Body of pancreas (tissue), 4 donors: ENCODE data around the gene RAD51B. TPM values are rescaled to one million over a fixed set of nuclear protein-coding genes. Genes with fewer than 3 reads are reported as not detected.
A peak's percentile ranks its signal among the peaks of the same experiment; 100 is the strongest.
"Not testable (repeated sequence)": the region's sequence is repeated elsewhere in the genome, so short reads cannot be mapped to it uniquely, and the experiment has no call there.

Source experiments
- ATAC-seq: fragments of 150-250 bp; one replicate; pipeline ENCODE4 v1.9.1; 2016
- DNase-seq, 4 donors: peaks; one replicate each; pipeline ENCODE4 v3.0.0-alpha.2; 2019
- H3K27ac ChIP-seq, 4 donors: fragments of 200-600 bp; sonication (generic); 1 replicate in 3 of 4; 2 replicates in 1 of 4; pipeline versions ENCODE4 v1.5.1 to v1.6.1; 2016 to 2019; ENCODE audit warnings: mild to moderate bottlenecking in 1 of 4, mixed read lengths in 1 of 4, moderate library complexity in 1 of 4
- H3K27me3 ChIP-seq, 2 donors: fragments of 200-600 bp; sonication (generic); one replicate each; pipeline ENCODE4 v1.6.0; 2016; ENCODE audit warnings: mild to moderate bottlenecking in 1 of 2
- H3K36me3 ChIP-seq, 2 donors: fragments of 200-600 bp; sonication (generic); replicated peaks in 1 of 2; 2 replicates each; pipeline ENCODE4 v1.5.1; 2016; ENCODE audit warnings: low read depth in 2 of 2; ENCODE audit not compliant: insufficient read depth in 1 of 2
- H3K4me1 ChIP-seq: fragments of 200-600 bp; sonication (generic); one replicate; pipeline ENCODE4 v1.6.0; 2016
- H3K4me3 ChIP-seq, 2 donors: fragments of 200-600 bp; sonication (generic); 1 replicate in 1 of 2; 2 replicates in 1 of 2; pipeline ENCODE4 v1.5.1; 2016 to 2019
- H3K9me3 ChIP-seq, 3 donors: fragments of 200-600 bp; sonication (generic); 1 replicate in 2 of 3; 2 replicates in 1 of 3; pipeline ENCODE4 v1.5.1; 2016
- CTCF ChIP-seq, 7 experiments: fragments of 450-650 bp in 4 of 7; fragments of 200-600 bp in 3 of 7; sonication (generic) in 3 of 7; IDR thresholded peaks; one replicate each; pipeline ENCODE4 v1.5.1; 2016 to 2019; ENCODE audit warnings: antibody characterized with exemption in 7 of 7
- POLR2A ChIP-seq, 3 donors: fragments of 450-650 bp; IDR thresholded peaks; one replicate each; pipeline ENCODE4 v1.6.1; 2016; ENCODE audit warnings: antibody characterized with exemption in 3 of 3, mild to moderate bottlenecking in 2 of 3
- WGBS, 2 donors: methylation state at CpG; one replicate each; pipeline ENCODE4 v1.1.5; 2017; 5-methylcytosine and 5-hydroxymethylcytosine counted together
- intact Hi-C: fragments of 100-400 bp; cut with DNase I; formaldehyde crosslinking; loops from one replicate; pipeline ENCODE4 v1.15.1; 2023
- total RNA-seq, 2 donors: library from RNA; depleted of rRNA; stranded (reverse); fragments of >200 nt; gene quantifications; one replicate each; pipeline ENCODE4 v1.1.0, GENCODE V29; 2016

Gene RAD51B
- total RNA-seq, 2 donors from 2014 or later, result 12.2 to 29.6 TPM

GRCh38 chr14:68658943-68659931, 839.7 kb downstream of the RAD51B start:
- TF ChIP-seq POLR2A (IDR thresholded peaks at IDR 0.05), result no peak
- TF ChIP-seq CTCF (IDR thresholded peaks at IDR 0.05), result no peak
- Histone ChIP-seq H3K36me3 (no peaks in the 10 kb centered on the region), H3K4me3 (no peak overlapping the region), H3K9me3 (no peaks in the 10 kb centered on the region), H3K27me3 (no peaks in the 10 kb centered on the region), H3K27ac (no peak overlapping the region), H3K4me1 (peaks cover 25% of the 10 kb centered on the region)
- ATAC-seq (no peak), DNase-seq (no peak)
- WGBS, 2 donors, result 74 to 80% methylated on average over 17 to 20 of the region's 20 CpGs
- intact Hi-C loops, result no loop called here

- intact Hi-C loops, result no loop called here
- ATAC-seq (no peak), DNase-seq (no peak)
- H3K27ac ChIP-seq, result no peak overlapping the region
- H3K9me3 ChIP-seq, result no peaks in the 10 kb centered on the region
- 85 to 91% methylated on average over 6 of the region's 6 CpGs for WGBS, 2 donors
- H3K27me3 ChIP-seq, result no peaks in the 10 kb centered on the region
- H3K4me1 ChIP-seq, result peaks cover 12% of the 10 kb centered on the region
- TF ChIP-seq CTCF (IDR thresholded peaks at IDR 0.05), result no peak
- no peak for TF ChIP-seq POLR2A (IDR thresholded peaks at IDR 0.05)
- no peak overlapping the region for H3K4me3 ChIP-seq
- no peaks in the 10 kb centered on the region for H3K36me3 ChIP-seq
These were observed 840.9 kb downstream of the RAD51B start for GRCh38 chr14:68660495-68660894.

- ATAC-seq (no peak), DNase-seq (peak in 2 of 4 donors; percentile 1 to 7)
- Histone ChIP-seq H3K27ac (no peak overlapping the region), H3K4me1 (peaks cover 5% of the 10 kb centered on the region), H3K36me3 (no peaks in the 10 kb centered on the region), H3K9me3 (no peaks in the 10 kb centered on the region), H3K4me3 (no peak overlapping the region), H3K27me3 (no peaks in the 10 kb centered on the region)
- no peak for TF ChIP-seq CTCF (IDR thresholded peaks at IDR 0.05)
- intact Hi-C loops, result no loop called here
- WGBS, 2 donors, result 90 to 91% methylated on average over 14 of the region's 14 CpGs
These were observed 841.9 kb downstream of the RAD51B start for GRCh38 chr14:68661226-68662225.

- H3K36me3 ChIP-seq, result no peaks in the 10 kb centered on the region
- peaks cover 12% of the 10 kb centered on the region for H3K4me1 ChIP-seq
- H3K4me3 ChIP-seq, result no peak overlapping the region
- ATAC-seq (no peak), DNase-seq (peak in 2 of 4 donors; percentile 1 to 5)
- intact Hi-C loops, result no loop called here
- H3K9me3 ChIP-seq, result no peaks in the 10 kb centered on the region
- no peaks in the 10 kb centered on the region for H3K27me3 ChIP-seq
- WGBS, 2 donors, result 91% methylated on average over 3 of the region's 3 CpGs
- TF ChIP-seq POLR2A (IDR thresholded peaks at IDR 0.05) (no peak), CTCF (IDR thresholded peaks at IDR 0.05) (no peak)
- no peak overlapping the region for H3K27ac ChIP-seq
These were observed 842.8 kb downstream of the RAD51B start for GRCh38 chr14:68662392-68662791.

GRCh38 chr14:68662826-68663225, 843.2 kb downstream of the RAD51B start:
- H3K9me3 ChIP-seq, H3K36me3 ChIP-seq, H3K27ac ChIP-seq, intact Hi-C loops, H3K27me3 ChIP-seq, ATAC-seq, H3K4me3 ChIP-seq: not testable (repeated sequence)
- peak in 1 of 4 donors; percentile 1 for DNase-seq
- 88 to 94% methylated on average over 6 of the region's 6 CpGs for WGBS, 2 donors
- H3K4me1 ChIP-seq, result peaks cover 16% of the 10 kb centered on the region
